ENCODE measurements around the gene PKD2L2. TPM values are rescaled to one million over a fixed set of nuclear protein-coding genes. Genes with fewer than 3 reads are reported as not detected.

PKD2L2 gene
- polyA plus RNA-seq, result 1.3 TPM in 1 of 2 replicates, not detected in the other

GRCh38 chr5:137888863-137889759 lies at the start of gene PKD2L2:
PKD2L2 (plus strand) TSS chr5:137889457; CDS start chr5:137889492, 35 bp downstream.

GRCh38 chr5:137867664-137868063 lies 21.6 kb upstream of the PKD2L2 start, which contains the start of gene MYOT:
MYOT (plus strand) TSS chr5:137867860; CDS start chr5:137870652, 2,792 bp downstream.

Other genes with a start within 250 kb of the PKD2L2 start
- gene KLHL3, start 153.4 kb upstream of the PKD2L2 start, polyA plus RNA-seq, result 42.9 and 50.7 TPM in 2 replicates
- gene HNRNPA0, start 135.1 kb upstream of the PKD2L2 start, polyA plus RNA-seq, result 22.1 and 23.9 TPM in 2 replicates
- 1.7 and 7.7 TPM in 2 replicates for gene MYOT, start 21.6 kb upstream of the PKD2L2 start, polyA plus RNA-seq
- 17.9 and 23.1 TPM in 2 replicates for gene FAM13B, start 143.6 kb downstream of the PKD2L2 start, polyA plus RNA-seq
- gene WNT8A, start 194.6 kb downstream of the PKD2L2 start, polyA plus RNA-seq, result not detected in 2 replicates
- 113 and 125 TPM in 2 replicates for gene NME5, start 250.0 kb downstream of the PKD2L2 start, polyA plus RNA-seq